ENCODE results near the gene PLAC9.

Gene PLAC9

DNA sequence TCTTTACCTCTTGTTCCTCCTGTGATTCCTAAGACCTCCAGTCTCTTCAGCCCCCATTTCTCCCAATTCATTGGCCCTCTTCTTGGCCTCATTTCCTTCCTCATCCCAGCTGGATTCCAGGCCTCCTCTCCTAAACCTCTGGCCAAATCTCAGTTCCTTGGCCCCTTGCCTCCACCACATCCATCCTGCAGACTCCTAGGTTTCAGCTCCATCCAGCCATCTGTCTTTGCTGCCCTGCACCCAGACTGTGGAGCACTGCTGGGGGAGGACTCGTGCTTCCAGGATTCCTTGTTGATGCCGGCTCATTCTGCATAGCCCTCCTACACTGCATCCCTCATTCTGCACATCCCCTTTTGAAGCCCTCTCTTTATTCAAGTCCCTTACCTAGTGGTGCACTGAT lies 6.7 kb downstream of the PLAC9 start:
- DNase-seq (ENCODE audit: low read depth), result no peak

GRCh38 chr10:80140251-80140650 lies 7.7 kb downstream of the PLAC9 start:
- DNase-seq (ENCODE audit: low read depth), result no peak

DNA sequence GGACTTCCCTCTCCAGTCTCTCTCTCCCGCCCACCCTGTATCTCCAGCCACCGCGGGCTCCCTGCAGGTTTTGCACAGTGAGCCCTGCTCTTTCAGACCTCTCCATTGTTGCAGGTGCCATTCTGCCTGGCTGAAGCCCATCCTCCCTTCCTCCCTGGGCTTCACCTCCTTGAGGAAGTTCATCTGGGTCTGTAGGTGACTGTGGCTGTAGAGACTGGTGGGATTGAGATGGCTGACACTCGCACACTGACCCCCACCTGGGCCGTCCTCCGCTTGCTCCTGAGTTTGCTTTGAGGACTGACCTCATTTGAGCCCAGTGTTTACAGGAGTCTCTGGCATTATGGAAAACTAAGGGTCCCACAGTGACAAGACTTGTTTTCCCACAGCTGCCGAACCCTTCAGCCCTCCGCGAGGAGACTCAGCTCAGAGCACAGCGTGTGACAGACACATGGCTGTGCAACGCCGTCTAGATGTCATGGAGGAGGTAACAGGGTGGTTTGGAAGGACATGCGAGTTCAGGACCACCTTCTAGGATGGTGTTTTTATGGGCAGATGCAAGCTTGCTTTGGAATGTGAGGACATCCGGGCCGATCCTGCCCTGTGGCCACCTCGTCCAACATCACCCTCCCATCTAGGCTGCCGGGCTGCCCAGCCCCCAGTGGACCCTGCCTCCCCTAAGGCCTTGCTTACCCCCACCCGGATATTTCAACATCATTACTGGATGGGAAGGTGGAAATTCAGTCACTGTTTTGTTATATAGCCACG lies 9.3 kb downstream of the PLAC9 start:
- no peak for DNase-seq (ENCODE audit: low read depth)

- DNase-seq (ENCODE audit: low read depth), result no peak
Measured at GRCh38 chr10:80144067-80144695, 11.7 kb downstream of the PLAC9 start.

- DNase-seq (ENCODE audit: low read depth), result no peak
Measured at GRCh38 chr10:80144696-80145131, 12.2 kb downstream of the PLAC9 start.

- DNase-seq (ENCODE audit: low read depth), result peak; percentile 74
Measured at GRCh38 chr10:80145406-80146308, 13.1 kb downstream of the PLAC9 start.

GRCh38 chr10:80146918-80147317 lies 14.4 kb downstream of the PLAC9 start:
- no peak for DNase-seq (ENCODE audit: low read depth)

GRCh38 chr10:80148166-80148805 lies 15.8 kb downstream of the PLAC9 start:
- no peak for DNase-seq (ENCODE audit: low read depth)

DNA sequence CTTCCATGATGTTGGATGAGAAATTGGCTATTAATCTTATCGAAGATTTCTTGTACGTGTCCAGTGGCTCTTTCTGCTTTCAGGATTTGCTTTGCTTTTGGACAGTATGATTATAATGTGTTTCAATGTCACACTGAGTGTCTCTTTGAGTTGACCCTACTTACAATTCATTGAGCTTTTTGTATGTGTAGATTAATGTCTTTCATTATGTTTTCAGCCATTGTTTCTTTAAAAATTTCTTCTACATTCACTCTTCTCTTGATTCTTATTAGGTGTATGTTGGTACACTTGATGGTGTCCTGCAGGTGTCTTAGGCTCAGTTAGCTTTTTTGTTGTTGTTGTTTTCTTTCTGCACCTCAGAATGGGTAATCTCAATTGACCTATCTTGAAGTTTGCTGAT lies 16.6 kb downstream of the PLAC9 start:
- DNase-seq (ENCODE audit: low read depth), result no peak

DNA sequence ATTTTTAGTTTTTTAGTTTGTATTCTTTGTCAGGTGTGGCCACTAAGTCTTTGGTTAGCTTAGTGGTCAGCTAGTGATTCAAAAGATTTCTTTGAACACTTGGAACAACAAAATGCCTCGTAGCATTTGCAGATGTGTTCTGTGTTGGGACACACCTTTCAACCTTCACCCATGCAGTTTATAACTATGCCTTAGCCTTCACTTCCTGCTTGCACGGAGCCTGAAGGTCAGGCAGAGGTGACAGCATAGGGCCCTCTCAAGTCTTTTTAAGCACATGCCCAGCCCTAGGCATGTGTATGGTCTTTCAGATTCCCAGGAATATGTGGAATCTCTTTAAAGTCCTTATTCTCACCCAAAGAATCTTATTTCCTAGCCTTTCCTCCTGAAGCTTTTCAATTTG lies 17.6 kb downstream of the PLAC9 start:
- no peak for DNase-seq (ENCODE audit: low read depth)

GRCh38 chr10:80152820-80153219 lies 20.3 kb downstream of the PLAC9 start:
- DNase-seq (ENCODE audit: low read depth), result no peak

DNA sequence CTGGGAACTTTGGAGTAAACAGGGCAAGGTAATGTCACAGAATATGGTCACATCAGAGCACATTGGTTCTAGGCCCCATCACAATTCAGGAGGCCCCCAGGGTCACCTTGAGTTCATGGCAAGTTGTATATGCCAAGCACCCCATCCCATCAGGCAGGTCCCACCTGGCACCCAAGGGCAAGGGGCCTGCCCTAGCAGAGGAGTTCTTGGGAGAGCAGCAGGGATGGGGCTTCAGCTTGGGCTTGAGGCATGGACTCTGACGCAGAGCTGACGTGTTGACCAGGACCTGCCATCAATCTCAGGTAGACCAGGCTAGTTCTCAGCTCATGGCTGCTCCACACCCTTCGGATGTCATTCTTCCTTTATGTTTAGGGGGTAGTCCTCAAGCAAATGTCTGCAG lies 20.9 kb downstream of the PLAC9 start:
- no peak for DNase-seq (ENCODE audit: low read depth)

DNA sequence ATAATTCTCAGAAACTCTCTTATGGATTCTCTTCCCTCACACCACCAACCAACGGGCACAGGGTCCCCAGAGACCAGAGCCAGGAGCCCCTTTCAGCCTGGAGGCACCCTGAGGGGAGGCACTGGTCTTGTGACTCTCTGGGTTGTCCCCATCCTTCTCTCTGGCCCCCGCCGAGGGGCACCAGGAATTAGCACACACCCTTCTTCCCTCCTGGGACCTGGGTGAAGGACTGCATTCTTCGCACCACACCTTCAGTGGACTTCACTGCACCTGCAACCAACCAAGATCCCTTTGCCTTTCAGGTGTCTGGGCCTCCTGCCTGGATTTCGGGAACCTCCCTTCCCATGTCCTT lies 22.1 kb downstream of the PLAC9 start:
- DNase-seq (ENCODE audit: low read depth), result no peak

DNA sequence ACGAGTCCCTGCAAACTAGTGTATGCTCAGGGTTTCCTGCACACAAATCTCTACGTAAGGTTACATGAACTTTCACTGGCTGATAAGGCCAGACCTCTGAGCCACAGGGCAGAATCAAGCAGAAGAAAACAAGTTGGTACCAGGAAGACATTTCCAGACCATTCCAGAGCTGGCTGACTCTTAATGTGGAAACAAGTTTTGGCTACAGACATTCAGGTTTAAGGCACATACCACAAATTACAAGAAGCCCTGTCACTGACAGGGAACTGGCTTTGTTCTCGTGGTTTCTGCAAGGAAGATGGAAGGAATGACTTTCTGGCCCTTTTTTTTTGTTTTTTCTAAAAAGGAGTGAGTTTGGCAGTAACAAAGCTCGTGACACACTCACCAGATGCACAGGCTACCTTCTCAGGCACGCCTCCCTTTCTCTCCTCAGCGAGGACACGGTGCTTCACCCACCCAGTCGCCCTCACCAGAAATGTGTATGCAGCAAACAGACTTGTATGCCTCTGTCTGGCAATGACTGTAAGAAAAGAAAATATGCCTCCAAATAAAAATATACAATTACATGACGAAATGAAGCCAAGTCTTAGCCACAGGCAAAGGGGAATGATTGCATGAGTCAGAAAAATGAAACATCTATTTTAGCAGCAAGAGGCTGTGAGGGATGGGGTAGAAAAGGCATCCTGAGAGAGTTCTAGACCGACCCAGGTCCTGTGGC lies 22.6 kb downstream of the PLAC9 start:
- DNase-seq (ENCODE audit: low read depth), result peak; percentile 79

DNA sequence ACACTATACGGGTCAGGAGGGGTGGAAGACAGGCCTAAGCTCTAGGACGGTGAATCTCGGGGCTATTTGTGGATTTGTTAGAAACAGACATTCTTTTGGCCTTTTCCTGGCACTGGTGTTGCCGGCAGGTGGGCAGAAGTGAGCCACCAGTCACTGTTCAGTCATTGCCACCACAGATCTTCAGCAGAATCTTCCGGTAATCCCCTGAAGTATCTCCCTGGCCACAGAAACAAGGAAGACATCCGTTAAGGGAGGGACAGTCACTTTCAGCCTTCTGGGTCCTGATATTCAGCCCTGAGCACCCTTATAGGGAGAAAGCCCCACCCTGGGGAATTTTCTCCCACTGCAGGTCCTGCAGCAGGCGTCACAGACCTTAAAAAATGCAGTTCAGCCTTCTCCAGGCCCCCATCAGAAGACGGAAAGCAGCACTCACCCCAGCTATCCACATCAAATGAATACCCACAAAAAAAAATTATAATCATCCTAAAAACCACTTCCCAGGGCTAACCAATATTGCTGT lies 23.2 kb downstream of the PLAC9 start:
- no peak for DNase-seq (ENCODE audit: low read depth)

DNA sequence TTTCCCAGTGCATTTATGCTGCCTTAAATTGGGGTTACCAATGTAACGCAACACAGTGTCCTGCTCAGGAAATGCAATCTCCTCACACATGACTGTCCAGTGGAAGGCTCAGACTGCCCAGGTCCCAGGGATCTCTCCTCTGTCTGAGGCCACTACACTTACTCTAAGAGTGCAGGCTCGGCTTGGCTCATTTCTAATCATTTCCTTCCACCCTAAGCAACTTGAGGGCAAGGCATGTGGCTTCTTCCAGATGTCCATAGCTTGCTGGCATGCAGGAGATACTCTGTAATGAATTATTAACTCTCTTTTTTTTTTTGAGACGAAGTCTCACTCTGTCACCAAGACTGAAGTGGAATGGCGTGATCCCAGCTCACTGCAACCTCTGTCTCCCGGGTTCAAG lies 23.7 kb downstream of the PLAC9 start:
- no peak for DNase-seq (ENCODE audit: low read depth)

DNA sequence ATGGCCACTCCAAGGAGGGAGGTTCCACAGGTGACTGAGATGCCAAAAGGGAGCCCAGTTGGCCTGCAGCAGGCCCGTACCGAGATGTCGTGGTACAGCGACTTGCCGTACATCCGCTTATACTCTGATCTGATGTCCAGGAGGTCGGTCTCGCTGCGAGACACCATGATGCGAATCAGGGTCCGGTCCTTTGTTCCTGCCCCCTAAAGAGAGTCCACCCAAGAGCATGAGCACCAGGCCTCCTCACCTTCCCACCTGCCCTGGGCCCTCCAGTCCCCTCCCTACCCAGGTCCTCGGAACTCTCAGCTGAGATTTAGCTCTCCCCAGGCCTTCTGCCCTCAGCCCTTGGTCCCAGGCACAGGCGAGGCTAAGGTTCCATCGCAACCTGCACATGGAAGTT lies 25.0 kb downstream of the PLAC9 start:
- DNase-seq (ENCODE audit: low read depth), result no peak

- no peak for DNase-seq (ENCODE audit: low read depth)
Measured at GRCh38 chr10:80158126-80158525, 25.6 kb downstream of the PLAC9 start.

GRCh38 chr10:80158598-80159127 lies 26.1 kb downstream of the PLAC9 start:
- DNase-seq (ENCODE audit: low read depth), result peak; percentile 99

- no peak for DNase-seq (ENCODE audit: low read depth)
Measured at GRCh38 chr10:80159166-80159873, 26.8 kb downstream of the PLAC9 start.
